H9 (cell line): ENCODE measurements around the gene RAPGEF6. TPM values are rescaled to one million over a fixed set of nuclear protein-coding genes. Genes with fewer than 3 reads are reported as not detected.

ENCODE experiments used
- DNase-seq: peaks from one replicate; pipeline ENCODE4 v3.0.0-alpha.2; 2017
- H2AFZ ChIP-seq: one replicate; pipeline ENCODE4 v1.6.1; 2013; ENCODE audit warnings: mild to moderate bottlenecking, low read length, control low read depth, moderate library complexity
- H2AK5ac ChIP-seq: 2 replicates; pipeline ENCODE4 v1.6.1; 2013; ENCODE audit warnings: low read length, control low read depth, mixed read lengths; ENCODE audit not compliant: insufficient read length
- H2BK120ac ChIP-seq: one replicate; pipeline ENCODE4 v1.6.1; 2013; ENCODE audit warnings: low read depth, mild to moderate bottlenecking, low read length, control low read depth, inconsistent platforms; ENCODE audit not compliant: poor library complexity, severe bottlenecking
- H2BK12ac ChIP-seq: 2 replicates; pipeline ENCODE4 v1.6.1; 2013; ENCODE audit warnings: low read length, control low read depth, mixed read lengths, low read depth; ENCODE audit not compliant: insufficient read length
- H2BK15ac ChIP-seq: 2 replicates; pipeline ENCODE4 v1.6.1; 2013; ENCODE audit warnings: low read depth, low read length, control low read depth
- H2BK20ac ChIP-seq: one replicate; pipeline ENCODE4 v1.6.1; 2013; ENCODE audit warnings: low read depth, mild to moderate bottlenecking, low read length, control low read depth, inconsistent platforms; ENCODE audit not compliant: poor library complexity, severe bottlenecking
- H2BK5ac ChIP-seq: 2 replicates; pipeline ENCODE4 v1.6.1; 2013; ENCODE audit warnings: low read length, control low read depth, mixed read lengths; ENCODE audit not compliant: insufficient read length
- H3K14ac ChIP-seq: 2 replicates; pipeline ENCODE4 v1.6.1; 2013; ENCODE audit warnings: low read length, control low read depth; ENCODE audit not compliant: insufficient read depth
- H3K18ac ChIP-seq: 2 replicates; pipeline ENCODE4 v1.6.1; 2013; ENCODE audit warnings: low read depth, mild to moderate bottlenecking, mixed read lengths, low read length, control low read depth; ENCODE audit not compliant: insufficient read length
- H3K23ac ChIP-seq: 2 replicates; pipeline ENCODE4 v1.6.1; 2013; ENCODE audit warnings: low read length, control low read depth, mixed read lengths, low read depth; ENCODE audit not compliant: insufficient read length
- H3K23me2 ChIP-seq: 2 replicates; pipeline ENCODE4 v1.6.1; 2013; ENCODE audit warnings: low read depth, mild to moderate bottlenecking, mixed read lengths, low read length, control low read depth; ENCODE audit not compliant: insufficient read length, poor library complexity, severe bottlenecking
- H3K27ac ChIP-seq: 2 replicates; pipeline ENCODE4 v1.5.1; 2013; ENCODE audit warnings: low read length, control low read depth, mixed read lengths, low read depth; ENCODE audit not compliant: insufficient read length
- H3K27me3 ChIP-seq: 2 replicates; pipeline ENCODE4 v1.6.1; 2013; ENCODE audit warnings: low read length, control low read depth, inconsistent platforms; ENCODE audit not compliant: insufficient read depth
- H3K4ac ChIP-seq: 2 replicates; pipeline ENCODE4 v1.6.1; 2013; ENCODE audit warnings: low read depth, mild to moderate bottlenecking, control low read depth, inconsistent platforms, low read length, moderate library complexity
- H3K4me1 ChIP-seq: 2 replicates; pipeline ENCODE4 v1.6.1; 2013; ENCODE audit warnings: low read length, control low read depth, inconsistent platforms; ENCODE audit not compliant: insufficient read depth
- H3K4me2 ChIP-seq: 2 replicates; pipeline ENCODE4 v1.6.1; 2013; ENCODE audit warnings: low read length, control low read depth, mixed read lengths; ENCODE audit not compliant: insufficient read length, insufficient read depth
- H3K56ac ChIP-seq: 2 replicates; pipeline ENCODE4 v1.6.1; 2013; ENCODE audit warnings: low read depth, mild to moderate bottlenecking, mixed read lengths, low read length, control low read depth; ENCODE audit not compliant: insufficient read length
- H3K79me1 ChIP-seq: 2 replicates; pipeline ENCODE4 v1.6.1; 2013; ENCODE audit warnings: low read depth, mild to moderate bottlenecking, moderate library complexity, low read length, control low read depth, inconsistent platforms; ENCODE audit not compliant: insufficient read depth, poor library complexity, severe bottlenecking
- H3K79me2 ChIP-seq: 2 replicates; pipeline ENCODE4 v1.6.1; 2013; ENCODE audit warnings: low read length, control low read depth, inconsistent platforms; ENCODE audit not compliant: insufficient read depth
- H3K9ac ChIP-seq: 2 replicates; pipeline ENCODE4 v1.6.1; 2013; ENCODE audit warnings: low read length, control low read depth, mixed read lengths; ENCODE audit not compliant: insufficient read length; ENCODE audit errors: extremely low read depth
- H3K9me3 ChIP-seq: one replicate; pipeline ENCODE4 v1.6.1; 2013; ENCODE audit warnings: low read depth, low read length, inconsistent platforms; ENCODE audit not compliant: control insufficient read depth
- H3T11ph ChIP-seq: one replicate; pipeline ENCODE4 v1.6.1; 2013; ENCODE audit warnings: mild to moderate bottlenecking, low read length, control low read depth, inconsistent platforms
- H4K20me1 ChIP-seq: one replicate; pipeline ENCODE4 v1.6.1; 2013; ENCODE audit not compliant: control insufficient read depth, insufficient read length, insufficient read depth
- H4K5ac ChIP-seq: 2 replicates; pipeline ENCODE4 v1.6.1; 2013; ENCODE audit warnings: low read depth, mild to moderate bottlenecking, mixed read lengths, low read length, control low read depth; ENCODE audit not compliant: insufficient read length
- H4K8ac ChIP-seq: replicated peaks from 2 replicates; pipeline ENCODE4 v1.6.1; 2013; ENCODE audit warnings: low read length, control low read depth, mixed read lengths, low read depth; ENCODE audit not compliant: insufficient read length
- H4K91ac ChIP-seq: 2 replicates; pipeline ENCODE4 v1.6.1; 2013; ENCODE audit warnings: low read depth, mild to moderate bottlenecking, moderate library complexity, mixed read lengths, low read length, control low read depth; ENCODE audit not compliant: insufficient read length
- H3K27ac Mint-ChIP-seq, 3 experiments: 2 replicates in 2 of 3; 3 replicates in 1 of 3; pipeline ENCODE4 v1.8.0; 2020 to 2021; ENCODE audit warnings: mixed read lengths in 3 of 3, mild to moderate bottlenecking in 1 of 3, moderate library complexity in 1 of 3
- H3K27me3 Mint-ChIP-seq: 2 replicates; pipeline ENCODE4 v1.8.0; 2021; ENCODE audit warnings: low read depth, mild to moderate bottlenecking, moderate library complexity, mixed read lengths
- H3K36me3 Mint-ChIP-seq, 3 experiments: 2 replicates in 2 of 3; 3 replicates in 1 of 3; pipeline ENCODE4 v1.8.0; 2020 to 2021; ENCODE audit warnings: low read depth in 3 of 3, mixed read lengths in 3 of 3; ENCODE audit not compliant: insufficient read depth in 1 of 3
- H3K4me1 Mint-ChIP-seq, 2 experiments: 2 replicates each; pipeline ENCODE4 v1.8.0; 2020; ENCODE audit warnings: mixed read lengths in 2 of 2
- H3K4me3 Mint-ChIP-seq, 2 experiments: 2 replicates in 1 of 2; 3 replicates in 1 of 2; pipeline ENCODE4 v1.8.0; 2020 to 2021; ENCODE audit warnings: mild to moderate bottlenecking in 2 of 2, mixed read lengths in 2 of 2, moderate library complexity in 1 of 2
- H3K9me3 Mint-ChIP-seq, 2 experiments: 2 replicates in 1 of 2; 3 replicates in 1 of 2; pipeline ENCODE4 v1.8.0; 2020; ENCODE audit warnings: mild to moderate bottlenecking in 2 of 2, mixed read lengths in 2 of 2, moderate library complexity in 1 of 2
- WGBS: extraction: QIAGEN DNeasy Blood & Tissue Kit; methylation state at CpG from one replicate; pipeline ENCODE4 v1.1.7; 2013; ENCODE audit warnings: missing lambda C conversion rate, low lambda C conversion rate, mixed read lengths; ENCODE audit not compliant: insufficient read length; ENCODE audit errors: extremely low coverage; 5-methylcytosine and 5-hydroxymethylcytosine counted together
- total RNA-seq: library from RNA; stranded (reverse); gene quantifications from 2 replicates; pipeline ENCODE4 v1.2.1, GENCODE V29; 2021
- TF ChIP-seq, protein P1 (sequence below): fragments of 200-600 bp; sonication (generic); conservative IDR thresholded peaks from 3 replicates; pipeline ENCODE4 v1.8.0; 2021; ENCODE audit warnings: antibody characterized with exemption, mild to moderate bottlenecking

Gene RAPGEF6
- total RNA-seq, 1 experiment from 2014 or later = 19.7 TPM

DNA sequence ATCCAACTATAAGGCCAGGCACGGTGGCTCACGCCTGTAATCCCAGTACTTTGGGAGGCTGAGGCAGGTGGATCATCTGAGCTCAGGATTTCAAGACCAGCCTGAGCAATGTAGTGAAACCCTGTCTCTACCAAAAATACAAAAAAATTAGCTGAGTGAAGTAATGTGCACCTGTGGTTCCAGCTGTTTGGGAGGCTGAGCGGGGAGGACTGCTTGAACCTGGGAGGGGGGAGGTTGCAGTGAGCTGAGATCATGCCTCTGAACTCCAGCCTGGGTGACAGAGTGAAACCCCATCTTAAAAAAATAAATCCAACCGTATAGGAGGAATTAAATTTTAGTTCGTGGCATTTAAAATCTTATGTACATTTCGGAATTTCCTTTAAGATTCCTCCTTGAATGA, 247.8 kb downstream of the RAPGEF6 start:
- Histone ChIP-seq H4K20me1 (no peaks in the 10 kb centered on the region), H4K5ac (no peak overlapping the region), H3K14ac (no peak overlapping the region), H2AFZ (no peak overlapping the region), H3K4ac (no peak overlapping the region), H2BK20ac (no peak overlapping the region), H3K56ac (no peak overlapping the region), H2BK15ac (no peak overlapping the region), H2BK120ac (no peak overlapping the region), H3K18ac (no peak overlapping the region), H4K91ac (no peak overlapping the region), H4K8ac (no peak overlapping the region), H3K23me2 (no peaks in the 10 kb centered on the region), H3K23ac (no peak overlapping the region), H3K79me1 (no peaks in the 10 kb centered on the region), H3K4me2 (no peak overlapping the region), H2BK12ac (no peak overlapping the region), H3K27me3 (no peaks in the 10 kb centered on the region), H3K27ac (no peak overlapping the region), H2AK5ac (no peak overlapping the region), H3K9ac (no peak overlapping the region), H3T11ph (no peak overlapping the region), H2BK5ac (no peak overlapping the region), H3K4me1 (no peaks in the 10 kb centered on the region), H3K9me3 (no peaks in the 10 kb centered on the region), H3K79me2 (no peaks in the 10 kb centered on the region)
- Mint-ChIP-seq H3K9me3 (no peaks in the 10 kb centered on the region), H3K36me3 (peaks cover 4 to 15% (median 11%) of the 10 kb centered on the region in 3 experiments; a peak in 5 of 7 replicates), H3K27ac (peak overlapping the region in 1 of 3 experiments; percentile 59; a peak in 1 of 7 replicates), H3K4me3 (no peak overlapping the region), H3K4me1 (peaks cover 7 to 10% of the 10 kb centered on the region in 2 experiments; a peak in 3 of 4 replicates), H3K27me3 (no peaks in the 10 kb centered on the region; the same call in 1 of the 2 replicates)
- no CpG with 5 or more reads among the region's 6 CpGs for WGBS
- TF ChIP-seq, protein P1, sequence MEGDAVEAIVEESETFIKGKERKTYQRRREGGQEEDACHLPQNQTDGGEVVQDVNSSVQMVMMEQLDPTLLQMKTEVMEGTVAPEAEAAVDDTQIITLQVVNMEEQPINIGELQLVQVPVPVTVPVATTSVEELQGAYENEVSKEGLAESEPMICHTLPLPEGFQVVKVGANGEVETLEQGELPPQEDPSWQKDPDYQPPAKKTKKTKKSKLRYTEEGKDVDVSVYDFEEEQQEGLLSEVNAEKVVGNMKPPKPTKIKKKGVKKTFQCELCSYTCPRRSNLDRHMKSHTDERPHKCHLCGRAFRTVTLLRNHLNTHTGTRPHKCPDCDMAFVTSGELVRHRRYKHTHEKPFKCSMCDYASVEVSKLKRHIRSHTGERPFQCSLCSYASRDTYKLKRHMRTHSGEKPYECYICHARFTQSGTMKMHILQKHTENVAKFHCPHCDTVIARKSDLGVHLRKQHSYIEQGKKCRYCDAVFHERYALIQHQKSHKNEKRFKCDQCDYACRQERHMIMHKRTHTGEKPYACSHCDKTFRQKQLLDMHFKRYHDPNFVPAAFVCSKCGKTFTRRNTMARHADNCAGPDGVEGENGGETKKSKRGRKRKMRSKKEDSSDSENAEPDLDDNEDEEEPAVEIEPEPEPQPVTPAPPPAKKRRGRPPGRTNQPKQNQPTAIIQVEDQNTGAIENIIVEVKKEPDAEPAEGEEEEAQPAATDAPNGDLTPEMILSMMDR = no peak
- DNase-seq = no peak
